Measurements from ENCODE around the gene ITGB1BP2. TPM values are rescaled to one million over a fixed set of nuclear protein-coding genes. Genes with fewer than 3 reads are reported as not detected.
"Not testable (repeated sequence)": the region's sequence is repeated elsewhere in the genome, so short reads cannot be mapped to it uniquely, and the experiment has no call there.

The ITGB1BP2 gene
- polyA plus RNA-seq, 1 of the 3 experiments (the other 2 are of a cell fraction) = 1.7 TPM

GRCh38 chrX:71321731-71322130 is 20.2 kb downstream of the ITGB1BP2 start:
- Histone ChIP-seq H3K4me3 (ENCODE audit: low read depth in 2 of 2, low read length in 1 of 2) (no peak overlapping the region), H3K9me2 (no peaks in the 10 kb centered on the region), H2AFZ (ENCODE audit: low read depth) (no peak overlapping the region), H3K9ac (no peak overlapping the region), H3K4me1 (ENCODE audit: control insufficient read depth in 1 of 2, insufficient read depth in 2 of 2, low read depth in 1 of 2, low read length in 1 of 2) (no peaks in the 10 kb centered on the region), H3F3A (replicated peaks; ENCODE audit: insufficient read depth) (no peaks in the 10 kb centered on the region), H3K9me3 (peaks cover 4% of the 10 kb centered on the region; the same call in 1 of the 2 replicates), H3K27ac (ENCODE audit: low read depth in 2 of 2, low read length in 1 of 2) (no peak overlapping the region), H3K4me2 (no peak overlapping the region), H3K36me3 (replicated peaks in 1 of 2; ENCODE audit: control insufficient read depth in 1 of 2, insufficient read depth in 2 of 2, low read length in 1 of 2) (no peaks in the 10 kb centered on the region), H3K79me2 (ENCODE audit: insufficient read depth) (no peaks in the 10 kb centered on the region), H4K20me1 (ENCODE audit: insufficient read depth) (no peaks in the 10 kb centered on the region), H3K27me3 (ENCODE audit: insufficient read depth) (no peaks in the 10 kb centered on the region)
- ChIA-PET POLR2A (no interaction called here), CTCF (no interaction called here)
- TF ChIP-seq RFX5 (IDR thresholded peaks at IDR 0.05; ENCODE audit: low read length) (no peak), TAF1 (IDR thresholded peaks at IDR 0.05; ENCODE audit: borderline replicate concordance, low read depth, low read length) (no peak), RAD21 (IDR thresholded peaks at IDR 0.05; ENCODE audit: low read length) (no peak), FOXM1 (IDR thresholded peaks at IDR 0.05; ENCODE audit: low read depth) (no peak), CTCF (IDR thresholded peaks at IDR 0.05) (no peak), POLR2AphosphoS5 (IDR thresholded peaks at IDR 0.05; ENCODE audit: low read depth, low read length) (no peak), ELF1 (IDR thresholded peaks at IDR 0.05) (no peak), SMC3 (IDR thresholded peaks at IDR 0.05; ENCODE audit: low read depth, low read length) (no peak), ZBTB33 (IDR thresholded peaks at IDR 0.05; ENCODE audit: borderline replicate concordance, low read depth) (no peak), NRF1 (IDR thresholded peaks at IDR 0.05; ENCODE audit: low read depth, low read length) (no peak), MAX (IDR thresholded peaks at IDR 0.05; ENCODE audit: low read depth) (no peak), GABPA (IDR thresholded peaks at IDR 0.05; ENCODE audit: low read depth) (no peak)
- DNase-seq = no peak
- WGBS (ENCODE audit: low lambda C conversion rate) = 100% methylated on average over 1 of the region's 1 CpG

GRCh38 chrX:71324452-71324851 is 22.9 kb downstream of the ITGB1BP2 start:
- CTCF ChIA-PET = not testable (repeated sequence)

More at GRCh38 chrX:71324452-71324851, 22.9 kb downstream of the ITGB1BP2 start:
- WGBS (ENCODE audit: low lambda C conversion rate) = 87% methylated on average over 11 of the region's 11 CpGs
- H3K4me1 ChIP-seq (ENCODE audit: control insufficient read depth in 1 of 2, insufficient read depth in 2 of 2, low read depth in 1 of 2, low read length in 1 of 2); H2AFZ ChIP-seq (ENCODE audit: low read depth); H3K27me3 ChIP-seq (ENCODE audit: insufficient read depth); H3K4me2 ChIP-seq; H3K27ac ChIP-seq (ENCODE audit: low read depth in 2 of 2, low read length in 1 of 2); POLR2A ChIA-PET; H4K20me1 ChIP-seq (ENCODE audit: insufficient read depth); H3K9me2 ChIP-seq; H3K4me3 ChIP-seq (ENCODE audit: low read depth in 2 of 2, low read length in 1 of 2); DNase-seq; H3K9ac ChIP-seq; H3K36me3 ChIP-seq (replicated peaks in 1 of 2; ENCODE audit: control insufficient read depth in 1 of 2, insufficient read depth in 2 of 2, low read length in 1 of 2); H3F3A ChIP-seq (replicated peaks; ENCODE audit: insufficient read depth); H3K79me2 ChIP-seq (ENCODE audit: insufficient read depth): not testable (repeated sequence)
- peaks cover 11% of the 10 kb centered on the region for H3K9me3 ChIP-seq
